Rectal smooth muscle tissue (tissue), 1 donor: ENCODE results near the gene SSTR3.

Source experiments
- H3K27ac ChIP-seq: one replicate; pipeline ENCODE4 v1.7.0; 2013; ENCODE audit warnings: low read depth, low read length, inconsistent platforms
- H3K27me3 ChIP-seq: one replicate; pipeline ENCODE4 v1.7.0; 2013; ENCODE audit warnings: low read length; ENCODE audit not compliant: control insufficient read depth, insufficient read depth
- H3K36me3 ChIP-seq: one replicate; pipeline ENCODE4 v1.7.0; 2013; ENCODE audit warnings: low read length; ENCODE audit not compliant: control insufficient read depth, insufficient read depth
- H3K4me1 ChIP-seq: one replicate; pipeline ENCODE4 v1.7.0; 2013; ENCODE audit warnings: low read length; ENCODE audit not compliant: control insufficient read depth, insufficient read depth
- H3K4me3 ChIP-seq: one replicate; pipeline ENCODE4 v1.7.0; 2013; ENCODE audit warnings: low read length
- H3K9ac ChIP-seq: one replicate; pipeline ENCODE4 v1.7.0; 2013; ENCODE audit warnings: low read length

SSTR3 gene

GRCh38 chr22:37199760-37200108 lies 12.5 kb downstream of the SSTR3 start:
- Histone ChIP-seq H3K9ac (peak overlapping the region; percentile 12), H3K4me1 (peaks cover 21% of the 10 kb centered on the region), H3K27ac (no peak overlapping the region), H3K4me3 (peak overlapping the region; percentile 34), H3K36me3 (no peaks in the 10 kb centered on the region), H3K27me3 (no peaks in the 10 kb centered on the region)

- Histone ChIP-seq H3K36me3 (no peaks in the 10 kb centered on the region), H3K27me3 (no peaks in the 10 kb centered on the region), H3K4me3 (peak overlapping the region; percentile 94), H3K9ac (peak overlapping the region; percentile 84), H3K4me1 (peaks cover 21% of the 10 kb centered on the region), H3K27ac (peak overlapping the region; percentile 90)
Measured at GRCh38 chr22:37199103-37199759, 13.0 kb downstream of the SSTR3 start.

- Histone ChIP-seq H3K9ac (peak overlapping the region; percentile 84), H3K27ac (peak overlapping the region; percentile 90), H3K27me3 (no peaks in the 10 kb centered on the region), H3K4me3 (peak overlapping the region; percentile 94), H3K4me1 (peaks cover 21% of the 10 kb centered on the region), H3K36me3 (no peaks in the 10 kb centered on the region)
Measured at GRCh38 chr22:37198258-37199102, 13.8 kb downstream of the SSTR3 start.

GRCh38 chr22:37197451-37198257 lies 14.6 kb downstream of the SSTR3 start:
- Histone ChIP-seq H3K27ac (peak overlapping the region; percentile 89), H3K4me3 (peak overlapping the region; percentile 45), H3K4me1 (peaks cover 21% of the 10 kb centered on the region), H3K27me3 (no peaks in the 10 kb centered on the region), H3K36me3 (no peaks in the 10 kb centered on the region), H3K9ac (peak overlapping the region; percentile 45)

- H3K4me1 ChIP-seq = peaks cover 21% of the 10 kb centered on the region
- no peaks in the 10 kb centered on the region for H3K36me3 ChIP-seq
Measured at GRCh38 chr22:37196539-37197450, 15.5 kb downstream of the SSTR3 start.

GRCh38 chr22:37195921-37196320 lies 16.4 kb downstream of the SSTR3 start:
- Histone ChIP-seq H3K4me1 (peaks cover 21% of the 10 kb centered on the region), H3K4me3 (no peak overlapping the region), H3K27me3 (no peaks in the 10 kb centered on the region), H3K27ac (no peak overlapping the region), H3K9ac (no peak overlapping the region), H3K36me3 (no peaks in the 10 kb centered on the region)

More at GRCh38 chr22:37196539-37197450, 15.5 kb downstream of the SSTR3 start:
- Histone ChIP-seq H3K27ac (peak overlapping the region; percentile 89), H3K27me3 (no peaks in the 10 kb centered on the region), H3K9ac (no peak overlapping the region), H3K4me3 (peak overlapping the region; percentile 22)

GRCh38 chr22:37194750-37195149 lies 17.5 kb downstream of the SSTR3 start:
- Histone ChIP-seq H3K4me1 (peaks cover 28% of the 10 kb centered on the region), H3K36me3 (no peaks in the 10 kb centered on the region), H3K27ac (no peak overlapping the region)

GRCh38 chr22:37193629-37194191 lies 18.6 kb downstream of the SSTR3 start:
- no peak overlapping the region for H3K9ac ChIP-seq
- no peaks in the 10 kb centered on the region for H3K27me3 ChIP-seq
- no peak overlapping the region for H3K27ac ChIP-seq
- H3K4me3 ChIP-seq = no peak overlapping the region
- no peaks in the 10 kb centered on the region for H3K36me3 ChIP-seq
- peaks cover 31% of the 10 kb centered on the region for H3K4me1 ChIP-seq

More at GRCh38 chr22:37194750-37195149, 17.5 kb downstream of the SSTR3 start:
- H3K27me3 ChIP-seq = no peaks in the 10 kb centered on the region
- no peak overlapping the region for H3K9ac ChIP-seq
- H3K4me3 ChIP-seq = no peak overlapping the region

- H3K27me3 ChIP-seq = no peaks in the 10 kb centered on the region
- no peak overlapping the region for H3K4me3 ChIP-seq
- H3K4me1 ChIP-seq = peaks cover 34% of the 10 kb centered on the region
- H3K36me3 ChIP-seq = no peaks in the 10 kb centered on the region
- H3K27ac ChIP-seq = no peak overlapping the region
- H3K9ac ChIP-seq = no peak overlapping the region
Measured at GRCh38 chr22:37192741-37193140, 19.5 kb downstream of the SSTR3 start.

- Histone ChIP-seq H3K36me3 (no peaks in the 10 kb centered on the region), H3K27me3 (no peaks in the 10 kb centered on the region), H3K4me1 (peaks cover 31% of the 10 kb centered on the region), H3K27ac (no peak overlapping the region), H3K9ac (no peak overlapping the region), H3K4me3 (no peak overlapping the region)
Measured at GRCh38 chr22:37192204-37192603, 20.1 kb downstream of the SSTR3 start.

- H3K27ac ChIP-seq = no peak overlapping the region
- H3K36me3 ChIP-seq = no peaks in the 10 kb centered on the region
- H3K4me3 ChIP-seq = no peak overlapping the region
- peaks cover 27% of the 10 kb centered on the region for H3K4me1 ChIP-seq
- H3K27me3 ChIP-seq = no peaks in the 10 kb centered on the region
- no peak overlapping the region for H3K9ac ChIP-seq
Measured at GRCh38 chr22:37190262-37190780, 22.0 kb downstream of the SSTR3 start.
